Placental pericyte (primary cell): ENCODE data around the gene KCNMA1. TPM values are rescaled to one million over a fixed set of nuclear protein-coding genes. Genes with fewer than 3 reads are reported as not detected.

Experiments
- small RNA-seq: library from RNA; depleted of rRNA; stranded (forward); fragments of <200 nt; gene quantifications from one replicate; pipeline ENCODE3, GENCODE V24; 2012; ENCODE audit warnings: low replicate concordance
- total RNA-seq: library from RNA; depleted of rRNA; stranded (reverse); fragments of >200 nt; gene quantifications from 2 replicates; pipeline ENCODE4 v1.2.3, GENCODE V29; 2012

The KCNMA1 gene
- total RNA-seq: 51.0 and 54.7 TPM in 2 replicates

GRCh38 chr10:77637532-77638320 lies at the start of gene KCNMA1:
KCNMA1 (minus strand) TSS chr10:77637808.

Small RNA genes within 50 kb of the gene (small RNA-seq; reads per million reads assigned to genes)
- not detected for gene ATP5MC1P8
- gene COX6CP15: 0.10 reads per million
- not detected for gene RF00322
- 0.88 reads per million, percentile 40 among the genes with 10 or more reads in this experiment for gene RNA5SP321
